Activated effector memory CD4-positive, alpha-beta T cell treated with Interleukin-2 at 50 U/mL for 16 hours (primary cell): ENCODE data around the gene TLNRD1.

Source experiments
- DNase-seq: peaks from one replicate; pipeline ENCODE4 v3.0.0-alpha.2; 2020

Gene TLNRD1

DNA sequence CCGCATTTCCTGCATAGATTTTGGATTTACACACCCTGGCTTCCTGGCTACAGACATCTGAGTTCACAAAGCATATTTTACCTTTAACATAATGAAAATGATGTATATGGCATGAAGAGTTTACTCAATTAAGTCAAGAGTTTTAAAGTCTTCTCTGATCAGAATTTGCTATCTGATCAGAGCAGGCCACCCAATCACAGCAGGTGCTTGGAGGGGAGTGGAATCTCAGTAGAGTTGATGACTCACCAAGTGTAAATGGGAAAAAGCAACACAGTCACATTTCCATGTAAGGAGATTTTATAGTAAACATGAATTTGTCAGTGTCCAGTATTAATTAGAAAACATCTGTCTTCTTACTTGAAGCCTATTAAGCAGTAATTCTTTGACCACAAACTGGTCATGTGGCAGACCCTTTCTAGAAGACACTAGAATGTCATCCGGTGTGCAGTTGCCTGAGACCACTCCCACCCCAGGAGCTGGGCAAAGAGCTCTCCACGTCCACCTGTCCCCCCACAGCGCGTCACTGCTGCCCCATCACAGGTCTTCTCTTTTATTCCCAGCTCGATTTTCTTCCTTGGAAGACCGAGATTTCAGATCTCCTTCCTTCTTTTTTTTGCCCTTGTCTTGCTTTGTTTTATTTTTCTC, 21.9 kb upstream of the TLNRD1 start:
- no peak for DNase-seq

DNA sequence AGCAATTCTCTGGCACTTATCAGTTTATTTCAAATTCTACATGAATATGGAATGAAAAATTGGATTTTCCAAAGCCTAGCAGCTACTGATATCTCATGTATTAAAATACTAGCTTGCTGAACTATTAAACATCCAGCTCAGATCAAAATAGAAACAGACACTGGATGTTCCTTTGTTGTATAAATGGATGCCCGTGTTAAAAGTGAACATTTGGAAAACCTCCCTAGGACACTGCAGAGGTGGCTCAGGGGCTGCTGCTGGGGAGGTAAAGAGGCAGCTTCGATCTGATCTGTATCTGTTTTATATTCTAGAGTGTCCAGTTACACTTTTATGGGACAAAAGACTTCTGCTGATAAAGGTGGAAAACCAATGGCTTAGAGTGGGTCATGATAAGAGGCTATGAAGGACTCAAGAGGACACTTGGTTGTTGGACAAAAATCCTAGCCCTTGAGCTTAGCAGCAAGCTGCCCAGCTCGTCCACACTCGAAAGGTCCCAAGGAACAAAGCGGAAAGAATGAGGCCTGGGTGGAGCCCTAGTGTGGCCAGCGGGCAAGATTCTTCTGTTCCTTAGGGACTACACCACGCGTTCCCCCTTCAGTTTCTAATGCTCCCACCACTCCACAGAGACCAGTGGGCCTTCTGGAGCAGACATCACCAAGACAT, 21.1 kb upstream of the TLNRD1 start:
- DNase-seq, result no peak

DNA sequence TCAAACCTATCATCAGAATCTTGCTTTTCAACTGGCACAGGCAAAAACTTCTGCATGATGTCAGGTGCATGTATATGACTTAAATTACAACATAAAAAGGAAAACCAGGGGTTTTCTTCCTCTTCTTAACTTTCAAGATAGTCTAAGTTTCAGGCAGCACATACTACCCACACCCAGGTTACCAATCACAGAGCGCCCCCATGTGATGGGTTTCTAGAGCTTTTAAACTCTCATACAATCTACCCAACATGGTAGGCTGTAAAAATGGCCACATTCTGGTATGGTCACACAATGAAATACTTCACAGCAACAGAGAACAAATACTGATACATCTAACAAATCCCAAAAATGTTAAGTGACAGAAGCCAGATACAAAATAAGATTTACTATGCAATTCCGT, 18.5 kb upstream of the TLNRD1 start:
- no peak for DNase-seq

DNA sequence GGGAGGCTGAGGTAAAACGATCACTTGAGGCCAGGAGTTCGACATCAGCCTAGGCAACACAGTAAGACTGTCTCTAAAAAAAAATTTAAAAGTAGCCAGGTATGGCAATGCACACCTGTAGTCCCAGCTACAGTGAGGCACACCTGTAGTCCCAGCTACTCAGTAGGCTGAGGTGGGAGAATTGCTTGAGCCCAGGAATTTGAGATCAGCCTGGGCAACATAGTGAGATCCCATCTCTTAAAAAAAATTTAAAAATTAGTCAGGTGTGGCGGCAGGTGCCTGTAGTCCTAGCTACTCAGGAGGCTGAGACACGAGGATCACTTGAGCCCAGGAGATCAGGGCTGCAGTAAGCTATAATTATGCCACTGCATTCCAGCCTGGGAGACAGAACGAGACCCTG, 17.9 kb upstream of the TLNRD1 start:
- DNase-seq, result no peak

DNA sequence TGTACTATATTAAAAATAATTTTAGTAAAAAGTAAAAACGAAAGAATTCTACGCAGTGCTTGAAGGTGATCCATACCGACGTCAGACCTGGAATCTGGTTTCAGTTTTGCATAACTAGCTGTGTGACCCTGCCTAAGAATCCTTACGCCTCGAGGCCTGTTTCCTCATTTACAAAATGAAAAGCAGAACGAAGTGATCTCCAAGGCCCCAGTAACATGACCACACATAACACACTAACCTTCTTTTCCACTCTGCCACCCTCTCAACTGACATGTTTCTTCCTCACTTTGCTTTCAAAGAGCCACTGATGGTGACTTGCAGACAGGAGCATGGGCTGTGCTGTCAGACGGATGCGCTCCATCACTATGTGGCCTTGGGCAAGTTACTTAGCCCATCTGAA, 15.9 kb upstream of the TLNRD1 start:
- DNase-seq, result no peak

DNA sequence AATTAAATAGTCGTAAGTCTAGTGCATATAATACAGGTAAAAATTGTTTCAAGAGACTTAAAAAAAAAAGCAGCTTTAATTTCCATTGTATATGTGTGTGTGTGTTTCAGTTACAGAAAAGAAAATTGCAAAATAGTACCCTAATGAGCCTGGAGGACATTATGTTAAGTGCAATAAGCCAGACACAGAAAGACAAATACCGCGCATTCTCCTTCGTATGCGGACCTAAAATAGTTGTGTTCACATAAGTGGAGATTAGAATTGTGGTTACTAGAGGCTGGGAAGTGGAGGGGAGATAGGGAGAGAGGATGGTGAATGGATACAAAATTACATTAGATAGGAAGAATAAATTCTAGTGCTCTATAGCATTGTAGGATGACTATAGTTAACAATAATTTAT, 14.7 kb upstream of the TLNRD1 start:
- no peak for DNase-seq

DNA sequence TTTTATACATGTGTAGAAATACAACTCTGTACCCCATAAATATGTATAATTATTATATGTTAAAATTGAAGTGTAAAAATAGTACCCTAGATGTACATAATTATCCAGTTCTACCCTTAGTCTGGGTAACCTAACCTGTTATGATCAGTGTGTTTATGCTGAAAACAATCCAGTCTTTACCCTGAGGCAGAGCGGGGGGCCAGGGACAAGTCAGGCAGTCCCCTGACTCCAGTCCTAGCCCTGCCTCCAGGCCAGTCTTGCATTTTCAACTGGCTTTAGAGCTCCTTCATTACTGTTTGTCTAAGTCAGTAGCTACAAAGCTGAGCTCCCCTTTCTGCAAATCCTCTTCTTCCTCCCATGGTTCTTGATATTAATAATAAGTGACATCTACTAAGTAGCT, 14.2 kb upstream of the TLNRD1 start:
- DNase-seq, result no peak

DNA sequence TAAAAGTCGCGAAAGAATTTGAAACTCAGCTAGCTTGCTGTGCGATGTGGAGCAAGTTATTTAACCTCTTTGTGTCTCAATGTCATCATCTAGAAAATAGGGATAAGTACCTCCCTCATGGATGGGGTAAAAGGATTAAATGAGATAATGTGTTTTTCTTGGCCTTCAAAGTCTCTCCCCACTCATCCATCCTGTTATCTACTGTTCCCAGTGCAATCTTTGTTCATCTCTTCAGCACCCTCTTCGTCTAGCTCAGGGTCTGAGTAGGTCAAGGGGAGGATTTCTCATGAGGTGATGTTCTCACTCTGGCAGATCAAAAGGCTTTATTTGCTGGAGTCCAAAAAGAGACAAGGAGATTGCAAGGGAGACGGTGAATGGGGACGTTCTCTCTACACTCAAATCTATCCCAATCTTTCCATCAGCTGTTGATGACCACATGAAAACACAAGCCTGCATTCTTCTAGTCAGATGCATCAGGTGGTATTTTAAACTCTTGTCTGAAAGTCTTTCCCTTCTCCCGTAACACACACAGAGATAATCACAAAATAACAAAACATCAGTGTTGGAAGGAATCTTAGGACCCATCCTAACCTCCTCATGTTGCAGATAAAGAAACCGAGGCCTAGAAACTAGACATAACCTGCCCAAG, 12.5 kb upstream of the TLNRD1 start:
- DNase-seq, result no peak

DNA sequence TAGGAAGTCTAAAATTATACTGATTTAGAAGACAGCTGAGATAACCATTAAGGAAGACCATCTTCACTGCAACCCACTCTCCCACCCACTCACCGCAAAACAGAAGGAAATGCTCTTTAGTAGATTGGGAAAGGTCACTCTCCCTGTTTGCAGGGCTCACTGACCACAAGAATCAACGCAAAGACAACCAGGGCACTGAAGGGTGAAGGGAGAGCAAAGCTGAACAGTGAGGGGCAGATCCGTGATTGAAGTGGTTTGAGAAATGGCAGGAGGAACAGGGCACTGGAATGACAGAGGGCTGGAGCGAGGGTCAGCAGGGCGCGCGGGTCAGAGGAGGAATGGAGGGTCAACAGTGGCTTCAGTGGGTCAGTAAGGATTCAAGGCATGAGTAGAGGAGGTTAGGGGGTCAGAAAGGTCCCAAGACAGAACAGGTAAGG, 11.6 kb upstream of the TLNRD1 start:
- DNase-seq, result no peak

DNA sequence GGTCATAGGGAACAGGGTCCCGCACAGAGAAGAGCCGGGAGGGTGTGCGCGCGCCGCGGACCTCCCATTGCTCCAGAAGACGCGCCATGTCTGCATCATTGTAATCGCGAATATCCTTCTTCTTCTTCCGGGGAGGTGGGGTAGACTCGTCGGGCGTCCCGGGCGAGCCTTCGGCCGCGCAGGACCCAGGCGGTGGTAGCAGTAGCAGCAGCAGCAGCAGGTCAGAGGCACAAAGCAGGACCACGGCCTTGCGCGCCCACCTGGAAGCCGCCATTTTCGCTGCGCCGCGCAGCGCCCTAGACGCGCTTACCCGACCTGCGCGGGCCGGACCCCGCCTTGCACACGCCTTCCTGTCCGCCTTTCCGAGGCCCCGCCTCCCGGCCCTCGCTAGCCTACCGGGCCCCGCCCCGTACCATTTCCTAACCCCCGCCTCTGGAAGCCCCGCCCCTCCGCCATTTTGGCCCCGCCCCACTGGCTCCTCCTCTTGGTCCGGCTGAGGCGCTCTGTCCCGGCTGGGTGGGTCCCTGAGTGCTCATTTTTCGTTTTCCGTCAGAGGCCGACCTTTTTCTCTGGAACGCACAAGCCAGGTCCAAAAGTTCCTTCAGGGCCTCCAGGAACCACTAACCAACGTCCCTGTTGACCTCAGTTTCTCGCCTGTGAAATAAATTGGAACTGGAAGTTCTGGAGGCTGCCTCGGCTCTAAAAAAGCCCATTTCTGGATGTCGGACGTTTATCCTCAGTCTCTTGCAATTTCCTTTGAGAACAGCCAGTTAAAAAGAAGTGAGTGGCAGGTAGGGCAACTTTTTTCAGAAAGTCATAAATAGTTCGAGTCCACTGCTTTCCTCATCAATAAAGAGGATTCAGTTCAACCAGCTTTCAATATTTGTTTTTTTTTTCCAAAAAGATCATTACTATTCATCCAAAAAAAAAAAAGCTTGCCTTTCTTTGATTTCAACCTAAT, 10.9 kb upstream of the TLNRD1 start, which contains the start of gene MESD:
Gene MESD (minus strand): TSS at position 302 of the 961 bp plus-strand sequence. CDS start 28 bp downstream, at position 274.
- DNase-seq, result peak; percentile 94

DNA sequence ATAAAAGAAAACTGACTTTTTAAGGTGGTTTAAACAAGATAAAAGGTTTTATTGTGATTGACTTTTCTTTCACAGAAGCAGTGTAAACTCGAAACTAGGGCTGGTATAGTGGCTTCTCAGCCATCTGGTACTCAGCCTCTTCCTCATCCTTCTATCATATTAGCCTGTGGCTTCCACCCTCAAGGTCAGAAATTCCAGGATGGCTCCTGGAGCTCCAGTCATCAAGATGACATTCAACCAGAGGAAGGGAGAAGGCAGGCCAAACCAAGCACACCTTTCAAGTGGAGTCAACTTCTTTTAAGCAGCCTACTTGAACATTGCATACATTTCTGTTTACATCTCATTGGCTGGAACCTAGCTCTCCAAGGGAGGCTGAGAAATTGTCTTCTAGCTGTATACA, 9.8 kb upstream of the TLNRD1 start:
- no peak for DNase-seq

DNA sequence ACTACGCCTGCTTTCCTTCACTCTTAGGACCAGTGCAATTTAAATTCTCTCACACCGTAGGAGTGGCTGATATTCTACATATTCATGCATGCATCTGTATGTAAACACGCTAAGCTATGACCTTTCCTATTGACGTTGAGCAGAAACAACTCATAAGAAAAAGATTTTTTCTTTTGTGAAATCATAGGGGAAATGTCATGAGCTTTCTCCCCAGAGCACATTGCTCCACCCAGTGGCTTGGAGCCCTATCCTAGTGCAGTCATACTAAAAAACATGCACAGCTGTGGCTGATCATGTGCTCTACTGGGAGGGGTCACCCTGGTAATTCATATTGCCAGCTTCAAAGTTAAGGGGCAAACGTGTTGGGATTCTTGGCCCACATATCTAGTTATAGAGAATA, 9.3 kb upstream of the TLNRD1 start:
- DNase-seq, result no peak

DNA sequence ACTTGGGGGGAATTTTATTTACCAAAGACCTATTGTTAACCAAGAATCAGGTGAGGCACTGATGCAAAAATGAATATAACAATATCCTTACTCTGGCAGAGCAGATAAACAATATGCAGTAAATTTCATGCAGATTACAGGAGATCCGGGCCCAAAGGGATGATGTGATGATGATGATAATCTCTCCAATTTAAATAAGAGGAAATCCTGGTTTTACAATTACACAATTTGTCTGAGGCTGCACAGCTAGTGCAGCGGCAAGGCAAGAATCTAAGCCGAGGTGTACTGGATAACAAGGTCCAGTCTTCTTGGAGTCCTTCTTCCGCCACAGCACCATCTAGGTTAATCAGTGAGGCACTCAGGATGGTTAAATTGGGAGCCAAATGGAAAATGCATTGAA, 8.7 kb upstream of the TLNRD1 start:
- no peak for DNase-seq

DNA sequence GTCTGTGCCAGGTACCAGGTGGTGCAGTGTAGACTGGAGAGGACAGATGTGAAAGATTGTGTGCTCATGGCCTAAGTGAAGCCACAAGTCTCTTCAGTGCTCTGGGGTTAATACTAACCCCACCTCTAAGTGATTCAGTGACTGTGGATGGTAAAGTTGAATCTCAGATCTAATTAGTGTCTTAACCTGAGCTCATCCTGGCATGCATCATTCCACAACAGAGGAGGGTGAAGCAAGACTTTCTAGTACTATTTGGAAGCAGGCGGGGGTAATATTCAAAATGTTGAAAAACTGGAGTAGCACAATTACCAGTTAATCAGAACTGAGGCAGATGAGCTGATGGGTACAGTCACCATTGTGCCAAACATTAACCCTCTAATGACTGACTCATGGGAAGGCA, 8.3 kb upstream of the TLNRD1 start:
- no peak for DNase-seq

DNA sequence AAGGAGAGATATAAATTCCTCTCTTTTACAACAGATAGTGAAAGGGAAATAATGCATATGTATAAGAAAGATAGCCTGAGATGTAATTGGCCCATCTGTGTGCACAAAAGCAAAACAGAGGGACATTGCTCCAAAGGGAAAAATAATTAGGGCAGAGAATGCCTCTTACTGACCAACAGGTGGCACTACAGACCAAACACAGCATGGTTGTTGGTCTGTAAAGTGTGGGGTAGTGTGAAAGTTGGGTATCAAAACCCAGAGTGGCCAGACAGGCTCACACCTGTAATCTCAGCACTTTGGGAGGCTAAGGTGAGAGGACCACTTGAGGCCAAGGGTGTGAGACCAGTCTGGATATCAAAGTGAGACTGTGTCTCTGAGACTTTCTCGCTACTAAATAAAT, 4.5 kb upstream of the TLNRD1 start:
- no peak for DNase-seq

DNA sequence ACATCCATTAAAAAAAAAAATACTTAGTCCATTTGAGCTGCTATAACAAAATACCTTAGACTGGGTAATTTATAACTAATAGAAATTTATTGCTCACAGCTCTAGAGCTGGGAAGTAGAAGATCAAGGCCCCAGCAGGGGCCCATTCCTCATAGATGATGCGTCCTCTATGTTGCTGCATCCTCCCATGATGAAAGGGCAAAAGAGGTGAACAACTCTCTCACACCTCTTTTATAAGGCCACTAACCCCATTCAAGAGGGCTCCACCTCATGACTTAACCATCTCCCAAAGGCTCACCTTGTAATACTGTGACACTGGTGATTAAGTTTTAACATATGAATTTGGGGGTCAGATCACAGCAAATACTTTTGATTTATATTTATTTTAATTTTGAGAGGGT, 3.0 kb upstream of the TLNRD1 start:
- no peak for DNase-seq

DNA sequence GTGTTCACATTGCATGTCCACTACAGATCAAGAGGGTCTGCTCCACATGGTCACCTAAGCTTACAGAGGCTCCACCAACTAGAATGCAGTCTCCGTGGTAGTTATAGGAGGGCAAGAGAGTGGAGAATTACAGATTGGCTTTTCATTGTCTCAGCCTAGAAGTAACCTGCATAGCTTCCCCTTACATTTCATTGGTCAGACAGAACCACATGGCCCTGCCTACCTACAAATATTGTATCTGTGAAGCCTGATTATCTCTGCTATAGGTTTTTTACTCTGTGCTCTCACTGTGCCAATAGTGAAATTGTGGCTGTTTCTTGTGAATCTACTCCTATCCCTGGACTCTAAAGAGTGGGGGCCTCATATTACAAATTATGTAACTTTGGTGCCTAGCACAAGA, 2.5 kb upstream of the TLNRD1 start:
- no peak for DNase-seq

DNA sequence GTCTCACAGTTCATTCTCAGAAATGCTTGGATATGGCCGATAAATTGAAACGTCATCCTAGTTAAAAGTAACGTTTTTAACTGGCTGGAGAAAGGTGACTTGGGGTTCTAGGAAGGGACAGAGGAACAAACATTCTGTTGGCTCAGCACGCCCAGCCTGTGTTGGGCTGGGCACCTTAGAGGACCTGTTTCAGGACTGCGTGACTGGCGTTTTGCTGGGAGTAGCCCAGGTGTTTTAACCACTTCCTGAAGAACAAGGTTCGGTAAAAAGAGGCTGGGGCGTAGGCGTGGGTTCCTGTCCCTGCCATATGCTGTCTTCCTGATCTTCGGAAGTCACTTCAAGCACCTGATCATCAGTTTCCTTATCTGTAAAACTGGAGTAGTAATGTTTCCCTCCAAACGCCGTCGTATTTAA, 1.1 kb upstream of the TLNRD1 start:
- DNase-seq, result peak; percentile 62

DNA sequence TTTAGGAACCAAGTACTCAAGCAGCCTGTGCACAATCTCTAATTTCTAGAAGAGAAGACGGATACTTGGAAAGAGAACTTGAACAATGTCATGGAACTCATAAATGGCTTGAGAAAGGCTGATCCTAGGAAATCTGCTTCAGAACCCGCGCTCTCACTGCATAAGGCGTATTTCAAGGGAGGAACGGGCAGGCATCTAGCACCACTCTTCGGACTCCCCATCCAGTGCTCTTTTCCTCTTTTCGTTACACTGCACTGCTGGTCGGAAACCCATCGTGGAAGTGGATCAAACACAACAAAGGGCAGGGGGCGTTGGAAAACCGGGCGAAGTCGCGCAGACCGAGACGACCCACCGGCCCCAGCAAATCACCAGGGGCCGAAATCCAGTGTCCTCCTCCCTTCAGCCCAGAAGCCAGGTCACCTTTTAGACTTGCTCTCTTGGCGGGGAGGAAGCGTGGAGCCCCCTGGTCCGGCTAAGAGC, 539 bp upstream of the TLNRD1 start:
- DNase-seq, result peak; percentile 13

DNA sequence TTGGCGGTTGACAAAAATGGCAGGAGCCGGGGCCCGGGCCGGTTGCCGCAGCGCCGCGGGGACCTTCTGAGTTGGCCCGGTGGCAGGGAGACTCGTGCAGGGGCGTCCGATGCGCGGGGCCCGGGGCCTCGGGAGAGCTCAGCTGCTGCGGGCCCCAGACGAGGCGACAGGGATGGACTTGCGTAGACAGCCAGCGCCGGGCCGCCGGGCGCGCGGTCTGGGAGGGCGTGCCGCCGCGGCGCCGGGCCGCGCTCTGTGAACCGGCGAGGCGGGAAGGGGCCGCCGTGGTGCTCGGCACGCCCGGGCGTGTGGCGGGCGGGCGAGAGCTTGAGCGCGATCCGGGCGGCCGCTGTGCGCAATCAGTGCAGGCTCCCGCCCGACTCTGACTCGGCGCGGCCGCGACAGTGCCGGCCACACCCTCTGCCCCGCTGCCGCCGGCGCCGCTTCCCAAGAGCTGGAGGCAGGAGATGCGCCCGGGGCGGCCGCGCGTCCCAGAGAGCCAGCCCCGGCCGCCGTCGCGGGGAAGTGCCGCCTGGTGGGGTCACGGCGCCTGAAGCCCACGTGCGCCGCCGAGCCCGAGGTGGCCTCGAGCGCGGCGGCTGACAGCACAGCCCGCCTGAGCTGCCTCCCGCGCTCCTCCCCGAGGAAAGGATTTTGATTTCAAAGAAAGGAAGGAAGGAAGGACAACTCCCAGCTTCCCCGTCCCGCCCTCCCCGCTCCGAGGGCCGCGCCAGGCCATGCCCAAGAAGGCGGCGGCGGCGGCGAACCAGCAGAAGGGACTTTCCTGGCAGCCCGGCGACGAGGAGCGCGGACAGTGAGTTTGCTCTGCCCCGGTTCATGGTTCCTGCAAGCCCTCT, 657 bp downstream of the TLNRD1 start:
- DNase-seq, result peak; percentile 36

DNA sequence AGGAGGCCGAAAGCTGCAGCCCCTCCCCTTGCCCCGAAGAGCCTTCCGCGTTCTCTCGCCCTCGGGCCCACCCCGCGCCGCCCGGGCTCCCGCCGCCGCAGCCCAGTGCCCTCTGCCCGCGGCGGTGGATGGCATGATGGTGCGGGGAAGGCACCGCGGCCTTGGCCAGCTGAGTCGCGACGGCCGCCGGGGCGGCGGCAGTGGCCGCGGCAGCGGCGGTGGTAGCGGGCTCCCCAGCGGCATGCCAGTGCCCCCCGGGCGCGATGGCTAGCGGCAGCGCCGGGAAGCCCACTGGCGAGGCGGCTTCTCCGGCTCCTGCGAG, 1.2 kb downstream of the TLNRD1 start:
- DNase-seq, result no peak
